ENCODE measurements around the gene CREB3L4. TPM values are rescaled to one million over a fixed set of nuclear protein-coding genes. Genes with fewer than 3 reads are reported as not detected.
"Not testable (repeated sequence)": the region's sequence is repeated elsewhere in the genome, so short reads cannot be mapped to it uniquely, and the experiment has no call there.

The CREB3L4 gene
- total RNA-seq, 1 experiment from 2014 or later, result 6.9 TPM

GRCh38 chr1:153985341-153985912 is 17.7 kb downstream of the CREB3L4 start:
- DNase-seq (ENCODE audit: low read depth), result peak; percentile 79

DNA sequence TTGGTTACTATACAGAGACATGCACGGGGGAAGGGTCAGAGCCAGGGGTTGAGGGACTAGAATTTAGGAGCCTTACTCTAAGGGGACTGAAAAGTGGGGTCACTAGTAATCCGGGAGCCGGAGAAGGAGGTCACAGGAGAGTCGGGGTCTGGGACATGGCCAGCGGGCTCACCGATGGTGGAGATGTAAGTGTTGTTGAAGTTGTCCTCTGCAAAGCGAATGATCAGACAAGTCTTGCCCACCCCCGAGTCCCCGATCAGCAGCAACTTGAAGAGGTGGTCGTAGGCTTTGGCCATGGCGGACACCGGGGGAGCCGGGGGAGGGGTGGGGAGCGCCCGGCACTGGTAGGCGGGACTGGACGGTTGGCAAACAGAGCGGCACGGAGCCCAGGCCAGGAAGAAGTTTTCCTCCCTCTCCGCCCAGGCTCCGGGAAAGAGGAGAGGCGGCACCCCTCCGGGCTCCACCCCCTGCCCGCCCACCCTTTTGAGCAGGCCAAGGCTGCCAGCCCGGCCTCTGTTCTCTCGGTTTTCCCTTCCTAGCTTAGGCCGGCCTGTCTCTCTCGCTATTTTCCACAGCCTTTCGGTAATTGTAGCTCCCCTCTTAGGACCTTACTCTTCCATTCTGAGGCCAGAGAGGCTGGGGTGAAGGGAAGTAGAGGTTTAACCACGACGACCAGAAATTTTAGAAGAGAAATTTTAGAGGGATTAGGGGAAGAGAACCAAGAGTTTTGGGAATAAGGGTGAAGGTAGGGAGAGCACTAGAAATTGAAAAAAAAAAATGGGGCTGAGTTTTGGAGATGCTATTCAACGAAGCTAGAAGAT is 18.4 kb downstream of the CREB3L4 start, which contains the start of gene RAB13:
Gene RAB13 (minus strand): TSS at position 399 of the 821 bp plus-strand sequence. CDS start 103 bp downstream, at position 296.
- DNase-seq (ENCODE audit: low read depth), result peak; percentile 83

- no peak for DNase-seq (ENCODE audit: low read depth)
Measured at GRCh38 chr1:153987621-153988020, 19.9 kb downstream of the CREB3L4 start.

GRCh38 chr1:153990468-153991150 is 22.9 kb downstream of the CREB3L4 start, which contains the start of gene RPS27:
RPS27 (plus strand) TSS chr1:153990762; CDS start chr1:153990797, 35 bp downstream.
- peak; percentile 98 for DNase-seq (ENCODE audit: low read depth)

GRCh38 chr1:153991151-153991630 is 23.5 kb downstream of the CREB3L4 start:
- DNase-seq (ENCODE audit: low read depth), result no peak

- no peak for DNase-seq (ENCODE audit: low read depth)
Measured at GRCh38 chr1:153991806-153992205, 24.1 kb downstream of the CREB3L4 start.

DNA sequence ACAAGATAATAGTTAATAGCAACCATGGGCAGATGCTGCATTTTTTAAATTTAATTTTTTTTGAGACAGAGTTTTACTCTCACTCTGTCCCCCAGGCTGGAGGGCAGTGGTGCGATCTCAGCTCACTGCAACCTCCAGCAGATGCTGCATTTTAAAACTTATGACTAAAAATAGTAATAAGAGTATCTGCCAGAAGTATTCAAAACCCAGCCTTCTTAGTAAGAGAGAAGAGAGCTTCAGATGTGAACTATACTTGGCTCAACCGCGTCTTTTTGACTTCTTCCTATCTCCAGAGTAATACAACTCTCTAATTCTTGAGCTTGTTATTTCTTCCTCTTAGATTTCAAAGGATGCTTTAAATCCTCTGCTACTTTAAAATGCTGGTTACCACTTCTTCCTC is 27.5 kb downstream of the CREB3L4 start:
- DNase-seq (ENCODE audit: low read depth), result no peak

DNA sequence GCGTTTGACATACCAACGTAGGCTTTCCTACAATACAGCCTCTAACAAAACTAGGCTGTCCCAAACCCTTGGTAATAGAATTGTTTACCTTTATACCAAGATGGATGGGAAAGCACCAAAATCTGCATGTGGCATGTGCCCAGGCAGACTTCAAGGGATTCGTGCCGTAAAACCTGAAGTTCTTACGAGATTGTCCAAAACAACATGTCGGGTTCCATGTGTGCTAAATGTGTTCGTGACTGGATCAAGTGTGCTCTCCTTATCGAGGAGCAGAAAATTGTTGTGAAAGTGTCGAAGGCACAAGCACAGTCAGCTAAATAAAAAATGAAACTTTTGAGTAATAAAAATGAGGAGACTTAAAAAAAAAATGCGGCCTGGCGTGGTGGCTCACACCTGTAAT is 27.9 kb downstream of the CREB3L4 start:
- no peak for DNase-seq (ENCODE audit: low read depth)

DNA sequence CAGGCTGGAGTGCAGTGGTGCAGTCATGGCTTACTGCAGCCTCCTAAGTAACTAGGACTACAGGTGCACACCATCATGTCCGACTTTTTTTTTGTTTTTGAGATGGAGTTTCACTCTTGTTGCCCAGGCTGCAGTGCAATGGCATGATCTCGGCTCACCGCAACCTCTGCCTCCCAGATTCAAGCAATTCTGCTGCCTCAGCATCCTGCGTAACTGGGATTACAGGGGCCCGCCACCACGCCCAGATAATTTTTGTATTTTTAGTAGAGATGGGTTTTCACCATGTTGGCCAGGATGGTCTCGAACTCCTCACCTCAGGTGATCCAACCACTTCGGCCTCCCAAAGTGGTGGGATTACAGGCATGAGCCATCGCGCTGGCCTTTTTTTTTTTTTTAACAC is 29.2 kb downstream of the CREB3L4 start:
- DNase-seq (ENCODE audit: low read depth), result not testable (repeated sequence)

GRCh38 chr1:154000420-154000819 is 32.7 kb downstream of the CREB3L4 start:
- no peak for DNase-seq (ENCODE audit: low read depth)

- peak; percentile 66 for DNase-seq (ENCODE audit: low read depth)
Measured at GRCh38 chr1:154006136-154006535, 38.4 kb downstream of the CREB3L4 start.

DNA sequence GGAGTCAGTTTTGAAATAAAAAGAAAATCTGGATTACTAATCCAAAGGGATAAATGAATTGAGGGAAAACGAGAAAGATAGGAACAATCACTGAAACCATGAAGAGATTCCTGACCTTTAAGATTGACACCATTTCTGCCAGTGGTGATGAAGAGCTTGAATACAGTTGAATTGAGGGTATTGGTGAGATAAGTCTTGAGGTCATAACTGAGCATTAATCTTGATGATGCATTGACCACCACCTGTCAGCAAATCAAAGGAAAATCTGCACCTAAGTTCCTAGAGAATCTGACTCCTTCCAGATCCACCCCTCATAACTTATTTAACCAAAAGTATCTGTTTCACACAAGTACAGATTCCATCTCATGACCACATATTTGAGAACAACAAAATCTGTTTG is 44.4 kb downstream of the CREB3L4 start:
- DNase-seq (ENCODE audit: low read depth), result no peak

DNA sequence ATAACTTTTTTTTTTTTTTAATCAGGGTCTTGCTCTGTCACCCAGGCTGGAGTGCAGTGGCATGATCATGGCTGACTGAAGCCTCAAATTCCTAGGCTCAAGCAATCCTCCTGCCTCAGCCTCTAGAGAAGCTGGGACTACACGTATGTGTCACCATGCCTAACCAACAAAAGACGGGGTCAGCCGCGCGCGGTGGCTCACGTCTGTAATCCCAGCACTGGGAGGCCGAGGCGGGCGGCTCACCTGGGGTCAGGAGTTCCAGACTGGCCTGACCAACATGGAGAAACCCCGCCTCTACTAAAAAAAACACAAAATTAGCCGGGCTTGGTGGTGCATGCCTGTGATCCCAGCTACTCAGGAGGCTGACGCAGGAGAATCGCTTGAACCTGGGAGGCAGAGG is 44.8 kb downstream of the CREB3L4 start:
- not testable (repeated sequence) for DNase-seq (ENCODE audit: low read depth)

DNA sequence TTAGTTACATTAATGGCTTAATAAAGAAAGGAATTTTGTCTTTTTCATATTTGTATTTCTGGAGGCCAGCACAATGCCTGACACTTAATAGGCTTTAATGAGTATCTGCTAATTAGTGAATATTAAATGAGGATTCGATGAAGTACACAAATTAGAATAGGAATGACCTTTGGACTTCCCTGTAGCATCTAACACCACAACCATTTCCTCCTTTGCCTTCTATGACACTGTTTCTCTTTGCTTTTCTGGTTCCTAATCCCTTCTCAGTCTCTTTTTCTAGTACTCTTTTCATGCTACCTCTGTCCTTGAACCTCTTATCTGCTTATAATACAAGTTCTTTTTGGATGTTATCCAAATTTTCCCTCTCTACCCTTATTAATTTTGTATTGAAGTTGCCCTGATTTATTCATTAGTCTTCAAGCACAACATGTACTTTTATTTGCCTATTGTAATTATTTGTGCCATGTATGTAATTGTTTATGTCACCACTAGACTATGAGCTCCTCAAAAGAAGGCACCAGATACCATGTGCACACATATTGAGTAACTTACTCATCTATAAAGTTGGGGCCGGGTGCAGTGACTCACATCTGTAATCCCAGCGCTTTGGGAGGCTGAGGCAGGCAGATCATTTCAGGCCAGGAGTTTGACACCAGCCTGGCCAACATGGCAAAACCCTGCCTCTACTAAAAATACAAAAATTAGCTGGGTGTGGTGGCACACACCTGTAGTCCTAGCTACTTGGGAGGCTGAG is 46.6 kb downstream of the CREB3L4 start:
- DNase-seq (ENCODE audit: low read depth), result peak; percentile 54

DNA sequence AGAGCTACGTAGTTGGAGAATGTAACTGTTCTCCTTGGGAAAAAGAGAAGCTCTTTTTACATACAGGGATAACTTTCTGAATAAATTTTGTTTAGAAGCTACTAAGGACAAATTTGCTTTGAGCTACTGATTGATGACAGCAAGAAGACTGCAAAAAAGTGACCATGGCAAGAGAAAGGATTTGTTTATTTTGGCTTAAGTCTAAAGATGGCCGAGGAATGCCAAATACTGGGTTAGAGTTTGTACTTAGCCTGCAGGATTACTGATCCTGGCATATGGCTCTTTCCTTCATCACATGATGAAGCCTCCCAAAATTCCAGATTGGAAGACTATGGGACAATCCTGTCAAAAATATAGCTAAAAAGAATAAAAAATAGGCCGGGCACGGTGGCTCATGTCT is 51.6 kb downstream of the CREB3L4 start:
- no peak for DNase-seq (ENCODE audit: low read depth)

DNA sequence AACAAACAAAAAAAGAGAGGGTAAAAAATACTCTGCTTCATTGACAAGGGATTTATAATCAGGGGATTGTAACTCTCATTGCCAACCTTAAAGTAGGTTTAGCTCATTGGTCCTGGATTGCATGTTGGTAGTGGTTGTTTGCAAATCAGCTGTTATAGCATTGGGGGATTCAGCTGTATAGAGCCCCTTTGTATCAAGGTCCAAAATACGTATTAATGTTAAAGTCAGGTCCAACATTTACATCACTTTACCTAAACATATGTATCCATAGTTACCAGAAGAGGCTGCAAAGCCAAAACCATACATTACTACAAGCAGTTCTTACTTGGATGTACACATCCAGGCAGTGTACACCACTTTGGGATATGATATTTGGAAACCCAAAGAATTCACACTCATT is 52.2 kb downstream of the CREB3L4 start:
- DNase-seq (ENCODE audit: low read depth), result no peak

Other genes starting within 250 kb of the CREB3L4 start
- 30.2 and 34.7 TPM in 2 replicates for gene INTS3, start 239.9 kb upstream of the CREB3L4 start, total RNA-seq (2014; rRNA removed)
- 0.38 and 0.98 TPM in 2 replicates for gene SLC27A3, start 192.5 kb upstream of the CREB3L4 start, total RNA-seq (2014; rRNA removed)
- 3.7 and 5.1 TPM in 2 replicates for gene GATAD2B, start 44.9 kb upstream of the CREB3L4 start, total RNA-seq (2014; rRNA removed)
- 15.4 and 16.1 TPM in 2 replicates for gene DENND4B, start 21.2 kb upstream of the CREB3L4 start, total RNA-seq (2014; rRNA removed)
- gene CRTC2, start 9.3 kb upstream of the CREB3L4 start, total RNA-seq (2014; rRNA removed), result 10.3 and 10.4 TPM in 2 replicates
- gene SLC39A1, start 4.4 kb upstream of the CREB3L4 start, total RNA-seq (2014; rRNA removed), result 136 and 150 TPM in 2 replicates
- 148 and 161 TPM in 2 replicates for gene JTB, start 9.8 kb downstream of the CREB3L4 start, total RNA-seq (2014; rRNA removed)
- 45.4 and 55.8 TPM in 2 replicates for gene RAB13, start 18.4 kb downstream of the CREB3L4 start, total RNA-seq (2014; rRNA removed)
- gene RPS27, start 22.9 kb downstream of the CREB3L4 start, total RNA-seq (2014; rRNA removed), result 1,078 and 1,241 TPM in 2 replicates
- not detected in 2 replicates for gene NUP210L, start 187.2 kb downstream of the CREB3L4 start, total RNA-seq (2014; rRNA removed)
- gene TPM3, start 224.2 kb downstream of the CREB3L4 start, total RNA-seq (2014; rRNA removed), result 1,027 and 1,163 TPM in 2 replicates
- not detected in 2 replicates for gene CFAP141, start 238.4 kb downstream of the CREB3L4 start, total RNA-seq (2014; rRNA removed)

All from LHCN-M2 (cell line).